H1 (cell line): ENCODE measurements around the gene FXR2. TPM values are rescaled to one million over a fixed set of nuclear protein-coding genes. Genes with fewer than 3 reads are reported as not detected.

ENCODE experiments used
- CTCF ChIA-PET: fragments of 300-600 bp; sonication (Branson Sonifier 250); formaldehyde crosslinking; loops from one replicate; lab custom pipeline; 2021; ENCODE audit not compliant: partially characterized antibody; lab: Charles Lee
- POLR2A ChIA-PET: fragments of 300-600 bp; sonication (Branson Sonifier 250); formaldehyde crosslinking; loops from one replicate; lab custom pipeline; 2021; ENCODE audit warnings: inconsistent platforms; ENCODE audit not compliant: partially characterized antibody; lab: Charles Lee
- DNase-seq, 2 experiments: peaks; one replicate each; pipeline versions ENCODE4 v3.0.0 to v3.0.0-alpha.2; 2010 to 2022; ENCODE audit warnings: low spot score in 2 of 2, low read depth in 1 of 2, mixed read lengths in 1 of 2
- FAIRE-seq: peaks from 2 replicates; lab custom pipeline; 2011; peaks lifted over from hg19 to GRCh38; lab: Jason Lieb, UNC
- H2AFZ ChIP-seq: 2 replicates; pipeline ENCODE4 v1.8.1; 2012; ENCODE audit warnings: low read length, inconsistent platforms
- H2AK5ac ChIP-seq: 2 replicates; pipeline ENCODE4 v1.6.1; 2013; ENCODE audit warnings: low read depth, low read length
- H2BK120ac ChIP-seq: replicated peaks from 2 replicates; pipeline ENCODE3; 2013; ENCODE audit warnings: low read depth, low read length, inconsistent platforms
- H2BK12ac ChIP-seq: 2 replicates; pipeline ENCODE4 v1.6.1; 2013; ENCODE audit warnings: low read depth, low read length
- H2BK15ac ChIP-seq: 2 replicates; pipeline ENCODE4 v1.6.1; 2013; ENCODE audit warnings: low read length
- H2BK20ac ChIP-seq: 2 replicates; pipeline ENCODE4 v1.6.1; 2013; ENCODE audit warnings: low read length
- H2BK5ac ChIP-seq: 2 replicates; pipeline ENCODE4 v1.6.1; 2013; ENCODE audit warnings: low read depth, low read length
- H3K14ac ChIP-seq: 2 replicates; pipeline ENCODE4 v1.6.1; 2013; ENCODE audit warnings: inconsistent platforms; ENCODE audit not compliant: insufficient read length
- H3K18ac ChIP-seq: 2 replicates; pipeline ENCODE4 v1.6.1; 2013; ENCODE audit warnings: low read length; ENCODE audit errors: extremely low read depth
- H3K23ac ChIP-seq: 2 replicates; pipeline ENCODE4 v1.6.1; 2013; ENCODE audit warnings: inconsistent platforms; ENCODE audit not compliant: insufficient read length
- H3K23me2 ChIP-seq: 2 replicates; pipeline ENCODE4 v1.6.1; 2013; ENCODE audit warnings: low read depth, low read length
- H3K27ac ChIP-seq: 2 replicates; pipeline ENCODE4 v1.6.1; 2011; ENCODE audit warnings: low read depth, low read length, inconsistent platforms
- H3K27me3 ChIP-seq, 4 experiments: replicated peaks in 1 of 4; 1 replicate in 1 of 4; 2 replicates in 3 of 4; pipeline versions ENCODE4 v1.6.1 to v1.8.1; 2011 to 2013; ENCODE audit warnings: low read length in 3 of 4, mild to moderate bottlenecking in 3 of 4, inconsistent platforms in 2 of 4, mixed read lengths in 2 of 4, moderate library complexity in 1 of 4; ENCODE audit not compliant: control insufficient read depth in 3 of 4, insufficient read depth in 3 of 4; ENCODE audit errors: extremely low read depth in 1 of 4
- H3K36me3 ChIP-seq, 4 experiments: 2 replicates each; pipeline versions ENCODE4 v1.6.1 to v1.8.1; 2011 to 2013; ENCODE audit warnings: mild to moderate bottlenecking in 4 of 4, low read length in 3 of 4, moderate library complexity in 2 of 4, control low read depth in 1 of 4, inconsistent platforms in 1 of 4; ENCODE audit not compliant: insufficient read depth in 4 of 4, control insufficient read depth in 2 of 4
- H3K4ac ChIP-seq: replicated peaks from 2 replicates; pipeline ENCODE3; 2013; ENCODE audit warnings: low read length, low read depth, mixed read lengths, inconsistent platforms; ENCODE audit not compliant: insufficient read length
- H3K4me1 ChIP-seq, 4 experiments: replicated peaks in 1 of 4; 1 replicate in 1 of 4; 2 replicates in 3 of 4; pipeline versions ENCODE4 v1.6.1 to v1.8.1; 2011 to 2013; ENCODE audit warnings: low read length in 3 of 4, inconsistent platforms in 2 of 4, mixed read lengths in 1 of 4; ENCODE audit not compliant: insufficient read depth in 4 of 4, control insufficient read depth in 3 of 4
- H3K4me2 ChIP-seq, 2 experiments: 2 replicates each; pipeline versions ENCODE4 v1.6.1 to v1.8.1; 2011 to 2013; ENCODE audit warnings: low read depth in 2 of 2, low read length in 2 of 2, control low read depth in 1 of 2, inconsistent platforms in 1 of 2, mild to moderate bottlenecking in 1 of 2; ENCODE audit not compliant: insufficient read depth in 1 of 2
- H3K4me3 ChIP-seq, 4 experiments: fragments of 200-600, 300-600 bp in 1 of 4; sonication (generic), shearing (Covaris generic), sonication (Bioruptor Twin) in 1 of 4; 2 replicates each; pipeline versions ENCODE4 v1.5.1 to v1.8.1; 2011 to 2016; ENCODE audit warnings: low read length in 4 of 4, low read depth in 3 of 4, control low read depth in 2 of 4, inconsistent platforms in 2 of 4, mild to moderate bottlenecking in 2 of 4, mixed read lengths in 1 of 4, moderate library complexity in 1 of 4; ENCODE audit not compliant: insufficient read depth in 2 of 4; ENCODE audit errors: extremely low read depth in 1 of 4
- H3K56ac ChIP-seq: replicated peaks from 2 replicates; pipeline ENCODE3; 2013; ENCODE audit warnings: low read depth, mild to moderate bottlenecking, mixed read lengths, low read length, inconsistent platforms; ENCODE audit not compliant: insufficient read length
- H3K79me1 ChIP-seq: 2 replicates; pipeline ENCODE4 v1.6.1; 2013; ENCODE audit warnings: low read depth, low read length, control low read depth
- H3K79me2 ChIP-seq, 2 experiments: 2 replicates each; pipeline versions ENCODE4 v1.6.1 to v1.8.1; 2012 to 2013; ENCODE audit warnings: low read length in 2 of 2, mild to moderate bottlenecking in 2 of 2, inconsistent platforms in 1 of 2; ENCODE audit not compliant: insufficient read depth in 2 of 2, control insufficient read depth in 1 of 2
- H3K9ac ChIP-seq, 4 experiments: replicated peaks in 1 of 4; 1 replicate in 1 of 4; 2 replicates in 3 of 4; pipeline versions ENCODE4 v1.6.1 to v1.8.1; 2011 to 2013; ENCODE audit warnings: low read depth in 3 of 4, low read length in 3 of 4, control low read depth in 2 of 4, mild to moderate bottlenecking in 2 of 4, moderate library complexity in 2 of 4, inconsistent platforms in 1 of 4; ENCODE audit errors: extremely low read depth in 1 of 4
- H3K9me3 ChIP-seq, 2 experiments: 2 replicates each; pipeline versions ENCODE4 v1.6.1 to v1.8.1; 2012 to 2013; ENCODE audit warnings: mild to moderate bottlenecking in 2 of 2, moderate library complexity in 2 of 2, control low read depth in 1 of 2, inconsistent platforms in 1 of 2, low read depth in 1 of 2, low read length in 1 of 2, mixed read lengths in 1 of 2; ENCODE audit not compliant: insufficient read depth in 2 of 2
- H4K20me1 ChIP-seq, 2 experiments: replicated peaks in 1 of 2; 2 replicates each; pipeline versions ENCODE3 to v1.8.1; 2011 to 2013; ENCODE audit warnings: inconsistent platforms in 2 of 2, low read length in 2 of 2, mild to moderate bottlenecking in 1 of 2; ENCODE audit not compliant: insufficient read depth in 2 of 2, control insufficient read depth in 1 of 2
- H4K5ac ChIP-seq: 2 replicates; pipeline ENCODE4 v1.6.1; 2013; ENCODE audit warnings: low read length, low read depth, mixed read lengths, inconsistent platforms; ENCODE audit not compliant: insufficient read length
- H4K8ac ChIP-seq: 2 replicates; pipeline ENCODE4 v1.8.0; 2013; ENCODE audit warnings: mild to moderate bottlenecking, moderate library complexity, low read length, inconsistent platforms; ENCODE audit not compliant: insufficient read depth; ENCODE audit errors: extremely low read depth
- H4K91ac ChIP-seq: replicated peaks from 2 replicates; pipeline ENCODE3; 2013; ENCODE audit warnings: low read length, mixed read lengths, inconsistent platforms; ENCODE audit not compliant: insufficient read length
- BACH1 ChIP-seq: IDR thresholded peaks from 2 replicates; pipeline ENCODE4 v1.6.1; 2012; ENCODE audit warnings: low read length, improper control_type of control experiment
- CHD2 ChIP-seq: IDR thresholded peaks from 2 replicates; pipeline ENCODE4 v1.6.1; 2012; ENCODE audit warnings: low read length, improper control_type of control experiment
- CTCF ChIP-seq, 3 experiments: IDR thresholded peaks; 1 replicate in 2 of 3; 2 replicates in 1 of 3; pipeline versions ENCODE4 v1.5.1 to v1.6.1; 2011; ENCODE audit warnings: low read length in 3 of 3, mild to moderate bottlenecking in 3 of 3, inconsistent platforms in 2 of 3, low read depth in 1 of 3, moderate library complexity in 1 of 3; ENCODE audit not compliant: insufficient read depth in 1 of 3; ENCODE audit errors: control extremely low read depth in 1 of 3
- HDAC2 ChIP-seq, 2 experiments: fragments of 300-600 bp in 1 of 2; sonication (generic) in 1 of 2; IDR thresholded peaks; 2 replicates each; pipeline ENCODE4 v1.6.1; 2011 to 2012; ENCODE audit warnings: low read depth in 2 of 2, low read length in 2 of 2, mild to moderate bottlenecking in 2 of 2, moderate library complexity in 2 of 2, borderline replicate concordance in 1 of 2, inconsistent platforms in 1 of 2
- KDM4A ChIP-seq: IDR thresholded peaks from one replicate; pipeline ENCODE4 v1.7.1; 2012; ENCODE audit warnings: low read depth, mild to moderate bottlenecking, moderate library complexity, low read length, inconsistent platforms; ENCODE audit not compliant: severe bottlenecking
- RFX5 ChIP-seq: IDR thresholded peaks from 2 replicates; pipeline ENCODE4 v1.6.1; 2011; ENCODE audit warnings: low read depth, low read length, improper control_type of control experiment, borderline replicate concordance
- SP4 ChIP-seq: IDR thresholded peaks from 2 replicates; pipeline ENCODE4 v1.6.1; 2012; ENCODE audit warnings: low read length, inconsistent platforms
- SRF ChIP-seq: IDR thresholded peaks from 2 replicates; pipeline ENCODE4 v1.6.1; 2011; ENCODE audit warnings: mild to moderate bottlenecking, low read depth, low read length, moderate library complexity
- SUZ12 ChIP-seq: fragments of 200-600 bp; sonication (generic); IDR thresholded peaks from 2 replicates; pipeline ENCODE4 v1.6.1; 2012; ENCODE audit warnings: mild to moderate bottlenecking, inconsistent platforms, low read length, moderate library complexity, mixed read lengths
- YY1 ChIP-seq: IDR thresholded peaks from 2 replicates; pipeline ENCODE4 v1.6.1; 2011; ENCODE audit warnings: low read depth, mild to moderate bottlenecking, low read length
- WGBS, 2 experiments: shearing (Covaris generic) in 1 of 2; methylation state at CpG; one replicate each; pipeline versions ENCODE4 v1.1.6 to v1.1.7; 2013 to 2015; ENCODE audit warnings: low lambda C conversion rate in 2 of 2, mixed read lengths in 2 of 2, inconsistent platforms in 1 of 2, low coverage in 1 of 2, missing lambda C conversion rate in 1 of 2; ENCODE audit not compliant: insufficient replicate concordance in 2 of 2, insufficient coverage in 1 of 2, insufficient read length in 1 of 2; ENCODE audit errors: extremely low coverage in 1 of 2, missing lambda C conversion rate in 1 of 2; 5-methylcytosine and 5-hydroxymethylcytosine counted together
- polyA plus RNA-seq, 7 experiments: library from polyadenylated mRNA; depleted of rRNA in 3 of 7; stranded (reverse) in 5 of 7; unstranded in 2 of 7; fragments of >200 nt in 5 of 7; fragments of 200-250 nt in 2 of 7; gene quantifications; 1 replicate in 5 of 7; 2 replicates in 1 of 7; 4 replicates in 1 of 7; pipeline versions ENCODE4 v1.2.1 to v1.2.3, GENCODE V29; 2011 to 2013; ENCODE audit warnings: missing spikeins in 2 of 7, mixed read lengths in 2 of 7
- total RNA-seq: library from RNA; stranded (reverse); fragmentation: NEBNext Ultra II Directional; extraction: Animal tissue kit (Norgen Biotek cat#: 25700); gene quantifications from 2 replicates; pipeline ENCODE4 v1.2.1, GENCODE V29; 2021

FXR2 gene
- total and polyA plus RNA-seq, 2 of the 8 experiments (the other 6 are each of a cell fraction or from before 2014, with no cell fraction given), result 26.2 to 44.0 TPM

GRCh38 chr17:7575959-7576358, 38.7 kb downstream of the FXR2 start:
- DNase-seq, result no peak

More at GRCh38 chr17:7575959-7576358, 38.7 kb downstream of the FXR2 start:
- Histone ChIP-seq H2BK15ac (no peak overlapping the region), H2BK12ac (no peak overlapping the region), H4K5ac (no peak overlapping the region), H3K79me2 (peaks cover 23 to 39% of the 10 kb centered on the region in 2 experiments), H4K8ac (no peak overlapping the region), H2BK120ac (no peak overlapping the region), H3K4me2 (no peak overlapping the region; a peak in 1 of 4 replicates), H2BK5ac (no peak overlapping the region), H3K4me3 (no peak overlapping the region; a peak in 1 of 8 replicates), H3K23me2 (peaks cover 6% of the 10 kb centered on the region)
- CTCF ChIA-PET, result interaction anchor here (0.6 to 3.6 kb wide), 4 partner anchors 13 to 61 kb away, joined by 3 to 24 read pairs (median 4); partner anchors contain the start of genes SENP3 and SOX15
- TF ChIP-seq BACH1 (no peak), CTCF (IDR thresholded peaks at IDR 0.05; ENCODE audit: control extremely low read depth in 1 of 3, insufficient read depth in 1 of 3, low read depth in 1 of 3, low read length in 3 of 3) (no peak), SP4 (no peak), HDAC2 (IDR thresholded peaks at IDR 0.05; ENCODE audit: borderline replicate concordance in 1 of 2, low read depth in 2 of 2, low read length in 2 of 2) (no peak), SUZ12 (no peak), RFX5 (no peak), KDM4A (no peak), SRF (no peak), CHD2 (no peak), YY1 (no peak)
- TF ChIP-seq, all 59 proteins: peak for 0
- H3K36me3 ChIP-seq, result peaks cover 45 to 63% (median 51%) of the 10 kb centered on the region in 4 experiments
- no peak overlapping the region for H3K9ac ChIP-seq
- no peak overlapping the region for H3K18ac ChIP-seq
- H2AFZ ChIP-seq, result no peak overlapping the region
- H3K9me3 ChIP-seq, result no peaks in the 10 kb centered on the region
- POLR2A ChIA-PET, result interaction anchor here (0.6 to 37.5 kb wide), 27 partner anchors 6 to 351 kb away, joined by 3 to 1144 read pairs (median 4); partner anchors contain the start of genes CD68, CHRNB1, MPDU1 and NEURL4
- 95% methylated on average over 7 of the region's 7 CpGs; no CpG with 5 or more reads in 1 of the 2 experiments for WGBS, 2 experiments
- H2BK20ac ChIP-seq, result no peak overlapping the region
- no peaks in the 10 kb centered on the region for H3K27me3 ChIP-seq
- H4K91ac ChIP-seq, result no peak overlapping the region
- no peak overlapping the region for H3K14ac ChIP-seq
- H3K4ac ChIP-seq, result no peak overlapping the region
- peaks cover 27 to 34% of the 10 kb centered on the region in 2 experiments for H4K20me1 ChIP-seq
- H3K27ac ChIP-seq, result no peak overlapping the region
- no peak overlapping the region for H3K56ac ChIP-seq
- H3K23ac ChIP-seq, result no peak overlapping the region
- peaks cover 10% of the 10 kb centered on the region for H3K79me1 ChIP-seq
- peaks cover 4 to 10% (median 7%) of the 10 kb centered on the region in 4 experiments for H3K4me1 ChIP-seq
- H2AK5ac ChIP-seq, result no peak overlapping the region
- no peak for FAIRE-seq
